HEK293T (cell line): Measurements from ENCODE around the gene SLC47A2.

Source experiments
- CTCF ChIA-PET: fragments of 350-600 bp; formaldehyde crosslinking; extraction: SDS; loops from one replicate; lab custom pipeline; 2021; ENCODE audit warnings: antibody characterized with exemption, inconsistent platforms; lab: Yijun Ruan, JAX
- POLR2A ChIA-PET: fragments of 350-600 bp; formaldehyde crosslinking; extraction: SDS; loops from one replicate; lab custom pipeline; 2020; ENCODE audit warnings: antibody characterized with exemption, inconsistent platforms; lab: Yijun Ruan, JAX
- DNase-seq: peaks from one replicate; pipeline ENCODE4 v3.0.0; 2012; ENCODE audit warnings: mixed read lengths; ENCODE audit errors: extremely low spot score
- ARNT ChIP-seq: fragments of 450-650 bp; IDR thresholded peaks from 2 replicates; pipeline ENCODE4 v1.6.1; 2017; ENCODE audit warnings: mild to moderate bottlenecking
- BHLHE40 ChIP-seq: fragments of 450-650 bp; IDR thresholded peaks from 2 replicates; pipeline ENCODE4 v1.6.1; 2016; ENCODE audit warnings: mild to moderate bottlenecking, moderate library complexity, borderline replicate concordance
- CTBP1 ChIP-seq: fragments of 450-650 bp; IDR thresholded peaks from 2 replicates; pipeline ENCODE4 v1.6.1; 2016; ENCODE audit warnings: borderline replicate concordance
- ELF4 ChIP-seq: fragments of 450-650 bp; IDR thresholded peaks from 2 replicates; pipeline ENCODE4 v1.6.1; 2017; ENCODE audit warnings: antibody characterized with exemption
- FOXA1 ChIP-seq: fragments of 450-650 bp; IDR thresholded peaks from 2 replicates; pipeline ENCODE4 v1.6.1; 2016; ENCODE audit warnings: mild to moderate bottlenecking
- FOXK2 ChIP-seq: fragments of 450-650 bp; IDR thresholded peaks from 2 replicates; pipeline ENCODE4 v1.6.1; 2016; ENCODE audit warnings: mild to moderate bottlenecking
- FOXM1 ChIP-seq: fragments of 450-650 bp; IDR thresholded peaks from 2 replicates; pipeline ENCODE4 v1.6.1; 2017; ENCODE audit warnings: mild to moderate bottlenecking, borderline replicate concordance
- HDGF ChIP-seq: fragments of 450-650 bp; IDR thresholded peaks from 2 replicates; pipeline ENCODE4 v1.6.1; 2017; ENCODE audit warnings: antibody characterized with exemption, borderline replicate concordance
- L3MBTL2 ChIP-seq: fragments of 450-650 bp; conservative IDR thresholded peaks from 2 replicates; pipeline ENCODE4 v1.6.1; 2016; ENCODE audit warnings: mild to moderate bottlenecking
- LEF1 ChIP-seq: fragments of 450-650 bp; IDR thresholded peaks from 2 replicates; pipeline ENCODE4 v1.6.1; 2017; ENCODE audit warnings: mild to moderate bottlenecking, borderline replicate concordance
- NFRKB ChIP-seq: fragments of 450-650 bp; IDR thresholded peaks from 2 replicates; pipeline ENCODE4 v1.6.1; 2016; ENCODE audit warnings: mild to moderate bottlenecking, moderate library complexity
- SP1 ChIP-seq: fragments of 450-650 bp; IDR thresholded peaks from 2 replicates; pipeline ENCODE4 v1.6.1; 2017
- SUZ12 ChIP-seq: fragments of 450-650 bp; IDR thresholded peaks from 2 replicates; pipeline ENCODE4 v1.6.1; 2016; ENCODE audit warnings: mild to moderate bottlenecking
- TARDBP ChIP-seq: fragments of 450-650 bp; IDR thresholded peaks from 2 replicates; pipeline ENCODE4 v1.6.1; 2016
- ZNF384 ChIP-seq: fragments of 450-650 bp; IDR thresholded peaks from 2 replicates; pipeline ENCODE4 v1.6.1; 2016
- TF ChIP-seq, protein P1 (sequence below): fragments of 450-650 bp; IDR thresholded peaks from 2 replicates; pipeline ENCODE4 v1.6.1; 2016

SLC47A2 gene

DNA sequence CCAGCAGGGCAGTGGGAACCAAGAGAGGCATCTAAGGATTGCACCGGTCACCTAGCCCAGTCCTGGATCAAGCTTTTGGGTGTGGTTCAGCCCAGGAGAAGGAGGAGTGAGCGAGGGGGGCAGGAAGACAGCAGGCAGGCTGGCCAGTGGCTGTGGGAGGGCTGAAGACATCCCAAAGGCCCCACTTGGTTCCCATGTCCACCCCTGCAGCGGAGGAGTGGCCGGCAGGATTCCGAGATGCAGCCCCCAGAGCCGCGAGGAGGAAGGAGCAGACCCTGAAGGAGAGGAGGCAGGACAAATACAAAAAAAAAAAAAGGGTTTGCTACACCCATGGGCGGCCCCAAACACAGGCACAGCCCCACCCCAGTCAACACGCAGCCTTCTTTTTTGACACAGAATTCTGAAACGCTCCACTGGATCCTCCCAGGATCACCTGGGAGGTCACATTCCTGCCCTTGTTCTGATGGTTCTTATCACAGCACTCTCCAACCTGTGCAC lies 1.1 kb upstream of the SLC47A2 start:
- POLR2A ChIA-PET, result interaction anchor here (1.3 kb wide), 1 partner anchor 69 kb away, joined by 3 read pairs; the partner anchor contains the start of gene ALDH3A2
- CTCF ChIA-PET, result interaction anchor here (0.7 kb wide), 1 partner anchor 196 kb away, joined by 4 read pairs; no protein-coding TSS in a partner anchor
- no peak for DNase-seq
- TF ChIP-seq ELF4 (no peak), ZNF384 (no peak), HDGF (no peak), ARNT (no peak), LEF1 (no peak), FOXK2 (no peak), CTBP1 (no peak), FOXA1 (no peak), FOXM1 (no peak), SUZ12 (no peak), BHLHE40 (no peak), SP1 (no peak), TARDBP (no peak), NFRKB (no peak), L3MBTL2 (no peak)
- TF ChIP-seq, protein P1, sequence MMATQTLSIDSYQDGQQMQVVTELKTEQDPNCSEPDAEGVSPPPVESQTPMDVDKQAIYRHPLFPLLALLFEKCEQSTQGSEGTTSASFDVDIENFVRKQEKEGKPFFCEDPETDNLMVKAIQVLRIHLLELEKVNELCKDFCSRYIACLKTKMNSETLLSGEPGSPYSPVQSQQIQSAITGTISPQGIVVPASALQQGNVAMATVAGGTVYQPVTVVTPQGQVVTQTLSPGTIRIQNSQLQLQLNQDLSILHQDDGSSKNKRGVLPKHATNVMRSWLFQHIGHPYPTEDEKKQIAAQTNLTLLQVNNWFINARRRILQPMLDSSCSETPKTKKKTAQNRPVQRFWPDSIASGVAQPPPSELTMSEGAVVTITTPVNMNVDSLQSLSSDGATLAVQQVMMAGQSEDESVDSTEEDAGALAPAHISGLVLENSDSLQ, result no peak

DNA sequence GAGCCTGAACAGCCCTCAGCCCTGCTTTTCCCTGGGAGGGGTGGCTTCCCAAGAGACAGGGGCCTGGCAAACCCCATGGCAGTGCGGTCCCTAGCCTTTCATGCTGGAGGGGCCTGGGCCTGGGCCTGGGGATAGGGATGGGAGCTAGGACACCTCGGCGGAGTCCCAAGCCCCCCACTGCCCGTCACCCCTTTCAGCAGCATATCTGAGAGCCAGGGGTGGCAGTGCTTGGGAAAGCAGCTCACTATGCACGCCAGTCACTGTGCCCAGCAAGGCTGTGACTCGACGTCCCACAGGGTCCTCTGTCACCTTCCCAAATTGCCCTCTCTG lies 612 bp upstream of the SLC47A2 start:
- TF ChIP-seq ARNT (no peak), L3MBTL2 (no peak), HDGF (no peak), SP1 (no peak)
- ChIA-PET POLR2A (interaction anchor here (1.0 to 1.3 kb wide), 2 partner anchors 68 to 183 kb away, joined by 3 read pairs; partner anchors contain the start of genes ALDH3A2 and SLC47A1), CTCF (interaction anchor here (0.7 kb wide), 1 partner anchor 196 kb away, joined by 4 read pairs; no protein-coding TSS in a partner anchor)
- no peak for DNase-seq

DNA sequence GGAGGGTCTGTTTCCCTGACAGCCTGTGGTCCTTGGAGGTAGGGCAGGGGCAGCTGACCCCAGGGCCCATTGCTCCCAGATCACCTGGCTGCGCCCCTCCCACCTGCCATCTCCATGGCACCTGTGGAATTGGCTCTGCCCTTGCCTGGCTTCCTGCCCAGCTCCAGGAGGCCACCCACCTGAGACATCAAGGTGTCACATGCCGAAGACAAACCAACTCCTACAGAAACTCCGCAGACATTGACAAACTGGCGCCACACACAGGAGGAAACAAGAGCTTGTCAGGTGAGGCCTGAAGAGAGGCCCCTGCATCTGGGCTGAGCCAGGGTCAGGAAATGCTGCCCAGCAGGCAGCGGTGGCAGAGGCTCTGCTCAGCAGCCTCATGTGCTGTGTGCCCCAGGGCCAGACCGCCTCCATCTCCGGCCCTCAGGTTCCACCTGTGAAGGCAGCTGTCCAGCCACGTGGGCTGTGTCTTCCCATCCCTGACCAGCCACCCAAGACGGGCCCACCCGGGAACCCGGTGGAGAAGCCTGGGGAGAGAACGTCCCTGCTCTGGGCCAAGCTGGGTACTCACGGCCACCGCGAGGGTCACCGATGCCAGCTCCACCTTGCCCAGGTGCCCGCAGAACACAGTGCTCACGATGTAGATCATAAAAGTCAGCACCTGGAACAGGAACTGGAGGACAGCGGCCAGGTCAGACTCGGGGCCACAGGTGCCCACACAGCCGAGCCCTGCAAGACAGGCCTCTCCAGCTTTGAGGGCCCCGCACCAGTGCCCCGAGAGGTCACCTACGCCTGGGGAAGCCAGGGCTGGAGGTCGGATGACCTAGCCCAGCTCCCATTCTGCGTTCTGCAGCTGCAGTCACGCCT lies 1.6 kb downstream of the SLC47A2 start:
- TF ChIP-seq, protein P1, result no peak
- TF ChIP-seq SP1, result no peak
- no peak for TF ChIP-seq FOXA1
- TF ChIP-seq ELF4, result no peak
- no peak for TF ChIP-seq FOXK2
- no peak for TF ChIP-seq ARNT
- TF ChIP-seq BHLHE40, result no peak

DNA sequence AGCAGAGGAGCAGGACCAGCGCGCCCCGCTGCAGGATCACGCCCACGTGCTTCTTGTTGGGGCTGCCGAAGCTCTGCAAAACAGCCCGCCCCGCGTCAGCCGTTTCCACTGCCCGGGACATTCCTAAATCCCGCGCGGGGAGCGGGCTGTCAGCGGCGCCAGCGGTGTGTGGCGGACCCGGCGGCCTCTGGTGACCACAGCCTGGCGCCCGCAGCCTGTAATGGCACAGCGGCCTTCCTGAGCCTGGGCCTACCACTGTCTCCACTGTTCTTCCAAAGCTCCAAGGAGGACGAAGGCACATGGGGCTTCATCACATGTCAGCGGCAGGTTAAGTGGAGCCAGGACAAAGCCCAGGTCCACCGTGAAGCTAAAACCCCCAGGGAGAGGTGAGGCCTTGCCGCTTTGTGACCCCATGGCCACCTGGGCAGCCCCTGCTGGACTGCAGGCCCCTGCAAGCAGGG lies 2.5 kb downstream of the SLC47A2 start:
- ChIA-PET POLR2A (no interaction called here), CTCF (no interaction called here)
- no peak for TF ChIP-seq ARNT
- no peak for TF ChIP-seq FOXM1
- TF ChIP-seq ZNF384, result no peak
- TF ChIP-seq SP1, result no peak
- no peak for TF ChIP-seq NFRKB
- no peak for TF ChIP-seq BHLHE40
- no peak for TF ChIP-seq ELF4
- TF ChIP-seq FOXA1, result no peak
- no peak for DNase-seq

More for the DNA sequence above, 1.6 kb downstream of the SLC47A2 start:
- ChIA-PET POLR2A (interaction anchor here (2.1 kb wide), 1 partner anchor 67 kb away, joined by 7 read pairs; the partner anchor contains the start of gene ALDH3A2), CTCF (no interaction called here)
- no peak for DNase-seq

DNA sequence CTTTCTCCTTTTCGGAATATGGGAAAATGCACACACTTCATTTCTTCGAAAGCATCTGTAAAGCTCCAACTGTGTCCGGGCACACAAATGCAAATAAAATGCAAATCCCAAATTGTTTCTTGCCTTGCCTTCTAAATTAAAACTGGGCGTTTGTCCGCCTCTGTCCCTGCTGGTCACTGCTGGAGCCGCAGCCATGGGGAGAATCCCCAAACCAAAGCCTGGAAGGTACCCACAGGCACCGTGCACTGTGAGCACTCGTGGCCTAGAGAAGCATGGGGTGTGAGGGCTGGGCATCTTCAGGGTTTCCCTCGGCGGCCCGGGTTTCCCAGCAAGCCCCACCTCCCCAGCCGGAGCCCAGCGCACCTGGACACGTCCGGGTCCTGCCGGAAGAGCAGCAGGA lies 2.9 kb downstream of the SLC47A2 start:
- no peak for TF ChIP-seq ARNT
- no peak for DNase-seq
- ChIA-PET CTCF (no interaction called here), POLR2A (no interaction called here)

DNA sequence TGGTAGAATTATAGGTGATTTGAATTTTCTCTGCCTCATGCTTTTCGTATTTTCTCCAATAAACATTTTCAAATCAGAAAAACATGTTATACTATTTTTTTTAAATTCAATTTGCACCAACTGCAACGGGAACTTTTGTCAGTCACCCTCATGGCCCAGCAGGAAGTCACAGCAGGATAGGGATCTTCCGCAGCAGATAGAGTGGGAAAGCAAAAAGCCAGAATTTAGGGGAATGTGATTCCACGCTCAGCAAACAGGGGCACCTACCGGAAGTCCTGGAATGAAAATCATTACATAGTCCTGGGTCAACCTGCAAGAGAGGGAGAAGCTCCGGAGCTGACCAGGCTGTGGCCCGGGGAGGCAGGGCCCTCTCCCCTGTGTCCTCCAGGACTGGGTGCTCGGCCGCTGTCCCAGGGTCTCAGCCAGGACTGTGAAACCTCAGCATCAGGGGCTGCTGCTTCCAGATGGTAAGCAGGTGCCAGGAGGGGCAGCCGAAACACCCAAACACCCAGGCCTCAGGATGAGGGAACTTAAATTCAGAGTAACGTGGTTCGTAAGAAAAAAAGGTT lies 3.9 kb downstream of the SLC47A2 start:
- ChIA-PET CTCF (no interaction called here), POLR2A (no interaction called here)
- peak; percentile 5 for DNase-seq
- no peak for TF ChIP-seq SP1
- TF ChIP-seq FOXA1, result no peak

DNA sequence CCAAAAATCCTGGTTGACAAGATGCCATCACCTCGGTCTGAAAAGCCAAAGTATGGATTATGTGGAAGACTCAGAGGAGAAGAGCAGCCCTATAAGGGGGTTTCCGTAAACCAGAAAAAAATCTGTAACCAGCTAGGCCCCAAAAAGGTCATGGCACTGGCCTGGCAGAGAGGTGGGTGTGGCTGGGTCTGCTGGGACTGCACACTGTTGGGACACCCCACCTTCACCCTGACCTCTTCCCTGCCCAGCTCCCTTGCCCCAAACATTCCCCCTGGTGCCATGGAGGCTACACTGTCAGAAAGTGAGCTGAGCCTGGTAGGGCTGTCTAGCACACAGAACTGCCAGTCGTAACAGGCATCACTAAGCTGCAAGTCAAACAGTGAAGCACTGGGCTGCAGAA lies 6.5 kb downstream of the SLC47A2 start:
- CTCF ChIA-PET, result interaction anchor here (1.6 to 1.8 kb wide), 2 partner anchors 9 to 35 kb away, joined by 5 to 6 read pairs; no protein-coding TSS in a partner anchor
- POLR2A ChIA-PET, result interaction anchor here (0.9 to 2.8 kb wide), 3 partner anchors 10 to 62 kb away, joined by 3 to 10 read pairs (median 3); partner anchors contain the start of gene ALDH3A2
- no peak for DNase-seq
- no peak for TF ChIP-seq HDGF
- no peak for TF ChIP-seq ZNF384
- TF ChIP-seq LEF1, result no peak
- no peak for TF ChIP-seq TARDBP
- TF ChIP-seq SP1, result no peak
- no peak for TF ChIP-seq L3MBTL2
- no peak for TF ChIP-seq BHLHE40
- TF ChIP-seq ELF4, result no peak
- no peak for TF ChIP-seq NFRKB
- no peak for TF ChIP-seq FOXM1
- TF ChIP-seq CTBP1, result no peak
- no peak for TF ChIP-seq SUZ12
- TF ChIP-seq, protein P1, result no peak
- no peak for TF ChIP-seq FOXK2
- TF ChIP-seq ARNT, result no peak
- TF ChIP-seq FOXA1, result no peak
